UCSD-AML1 (cell line): ENCODE data around the gene MAP2K5.

Experiments used
- DNase-seq: peaks from one replicate; lab custom pipeline; 2025; ENCODE audit not compliant: unreplicated experiment; lab: John Stamatoyannopoulos, UW

Gene MAP2K5

GRCh38 chr15:67777773-67778172 lies 235.3 kb downstream of the MAP2K5 start:
- DNase-seq: no peak

GRCh38 chr15:67778968-67779548 lies 236.6 kb downstream of the MAP2K5 start:
- no peak for DNase-seq

- no peak for DNase-seq
Measured at GRCh38 chr15:67779549-67780111, 237.1 kb downstream of the MAP2K5 start.

- no peak for DNase-seq
Measured at GRCh38 chr15:67781061-67781460, 238.6 kb downstream of the MAP2K5 start.

GRCh38 chr15:67781907-67782690 lies 239.6 kb downstream of the MAP2K5 start:
- no peak for DNase-seq

GRCh38 chr15:67782691-67782991 lies 240.1 kb downstream of the MAP2K5 start:
- DNase-seq: no peak

- DNase-seq: no peak
Measured at GRCh38 chr15:67783303-67783702, 240.8 kb downstream of the MAP2K5 start.

GRCh38 chr15:67784090-67784781 lies 241.7 kb downstream of the MAP2K5 start:
- DNase-seq: no peak

GRCh38 chr15:67784856-67785430 lies 242.4 kb downstream of the MAP2K5 start:
- DNase-seq: no peak

- DNase-seq: no peak
Measured at GRCh38 chr15:67785431-67785830, 242.9 kb downstream of the MAP2K5 start.

GRCh38 chr15:67786646-67787045 lies 244.1 kb downstream of the MAP2K5 start:
- DNase-seq: no peak

- no peak for DNase-seq
Measured at GRCh38 chr15:67788986-67789385, 246.5 kb downstream of the MAP2K5 start.

GRCh38 chr15:67790610-67791319 lies 248.3 kb downstream of the MAP2K5 start:
- no peak for DNase-seq

GRCh38 chr15:67792250-67792942 lies 249.9 kb downstream of the MAP2K5 start:
- no peak for DNase-seq

- no peak for DNase-seq
Measured at GRCh38 chr15:67794832-67795574, 252.5 kb downstream of the MAP2K5 start.

- no peak for DNase-seq
Measured at GRCh38 chr15:67796196-67797127, 254.0 kb downstream of the MAP2K5 start.

GRCh38 chr15:67799801-67800205 lies 257.3 kb downstream of the MAP2K5 start:
- no peak for DNase-seq

- no peak for DNase-seq
Measured at GRCh38 chr15:67801142-67801541, 258.6 kb downstream of the MAP2K5 start.
